Omental fat pad (tissue), 4 donors: ENCODE measurements around the gene ZNF467. TPM values are rescaled to one million over a fixed set of nuclear protein-coding genes. Genes with fewer than 3 reads are reported as not detected.

Source experiments
- ATAC-seq: fragments of 150-250 bp; one replicate; pipeline ENCODE4 v1.9.1; 2016; ENCODE audit warnings: mild to moderate bottlenecking, moderate library complexity; ENCODE audit not compliant: low FRiP score
- DNase-seq: peaks from one replicate; pipeline ENCODE4 v3.0.0-alpha.2; 2019; ENCODE audit warnings: low spot score
- CTCF ChIP-seq, 3 donors: fragments of 450-650 bp; IDR thresholded peaks; one replicate each; pipeline ENCODE4 v1.5.1; 2016 to 2017; ENCODE audit warnings: antibody characterized with exemption in 3 of 3, mild to moderate bottlenecking in 3 of 3, moderate library complexity in 2 of 3
- total RNA-seq, 4 donors: library from RNA; depleted of rRNA; stranded (reverse); fragments of >200 nt; gene quantifications; one replicate each; pipeline ENCODE4 v1.1.0, GENCODE V29; 2016

The ZNF467 gene
- total RNA-seq, 4 donors from 2014 or later, result 4.2 to 15.8 (median 7.0) TPM

- TF ChIP-seq CTCF (IDR thresholded peaks at IDR 0.05), result no peak
- no peak for ATAC-seq
- DNase-seq, result no peak
Observed at GRCh38 chr7:149782682-149783345, 9.4 kb upstream of the ZNF467 start.

DNA sequence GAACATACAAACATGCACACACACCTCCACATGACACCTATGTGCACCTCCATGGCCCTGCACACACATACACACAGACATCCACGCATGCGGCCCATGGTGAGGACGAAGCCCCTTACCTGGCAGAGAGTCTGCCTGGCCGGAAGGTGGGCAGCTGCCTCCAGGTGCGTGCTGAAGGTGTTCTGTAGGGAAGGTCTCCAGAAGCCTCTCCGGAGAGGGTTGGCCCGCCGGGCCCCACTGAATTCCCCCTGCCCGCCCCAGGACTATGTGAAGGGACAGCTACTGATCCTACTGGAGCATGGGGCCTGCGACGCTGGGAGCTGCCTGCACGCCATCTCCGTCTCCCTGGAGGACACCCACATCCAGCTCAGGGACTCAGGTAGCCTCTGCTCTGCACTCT, 8.5 kb upstream of the ZNF467 start:
- DNase-seq, result no peak

DNA sequence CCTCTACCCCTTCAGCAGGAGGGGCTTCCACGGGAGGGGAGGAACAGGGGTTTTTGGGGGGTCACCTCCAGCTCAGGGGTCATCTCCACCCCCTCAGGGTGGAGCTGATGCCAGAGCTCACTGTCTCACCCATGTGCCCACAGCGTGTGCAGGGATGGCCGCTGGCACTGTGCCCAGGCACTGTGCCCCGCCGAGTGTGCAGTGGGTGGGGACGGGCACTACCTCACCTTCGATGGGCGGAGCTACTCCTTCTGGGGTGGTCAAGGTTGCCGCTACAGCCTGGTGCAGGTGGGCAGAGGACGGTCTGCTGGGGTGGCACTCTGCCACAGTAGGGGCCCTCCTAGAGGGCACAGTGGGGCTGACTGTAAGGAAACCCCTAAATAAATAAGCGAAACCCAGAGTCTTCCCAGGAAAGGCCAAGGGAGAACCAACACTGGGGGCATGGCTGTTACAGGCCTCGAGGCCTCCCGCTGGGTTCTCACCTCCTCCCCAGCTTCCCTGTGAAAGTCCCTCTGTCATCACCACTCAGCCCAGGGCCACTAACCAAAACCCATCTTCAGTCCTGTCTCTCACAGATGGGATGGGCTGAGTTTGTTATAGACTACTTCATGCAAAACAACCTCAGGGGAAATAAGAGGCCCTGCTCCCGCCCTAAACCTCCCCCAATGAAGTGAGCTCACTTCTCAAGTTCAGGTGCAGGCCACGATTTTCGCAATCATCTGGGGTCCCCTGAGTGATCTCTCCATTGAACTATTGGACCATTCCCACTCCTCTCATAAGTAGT, 7.4 kb upstream of the ZNF467 start:
- no peak for TF ChIP-seq CTCF (IDR thresholded peaks at IDR 0.05)
- no peak for ATAC-seq
- DNase-seq, result no peak

More for the DNA sequence above, 8.5 kb upstream of the ZNF467 start:
- TF ChIP-seq CTCF (IDR thresholded peaks at IDR 0.05), result no peak
- ATAC-seq, result no peak

DNA sequence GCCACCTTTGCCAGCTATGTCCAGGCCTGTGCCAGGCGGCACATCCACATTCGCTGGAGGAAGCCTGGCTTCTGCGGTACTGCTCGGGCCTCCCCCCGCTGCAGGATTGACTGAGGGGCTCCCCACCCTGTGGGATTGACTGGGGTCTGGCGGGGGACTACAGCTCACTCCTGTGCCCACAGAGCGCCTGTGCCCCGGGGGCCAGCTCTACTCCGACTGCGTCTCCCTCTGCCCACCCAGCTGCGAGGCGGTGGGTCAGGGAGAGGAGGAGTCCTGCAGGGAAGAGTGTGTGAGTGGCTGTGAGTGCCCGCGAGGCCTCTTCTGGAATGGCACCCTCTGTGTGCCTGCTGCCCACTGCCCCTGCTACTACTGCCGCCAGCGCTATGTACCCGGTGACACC, 6.7 kb upstream of the ZNF467 start:
- no peak for TF ChIP-seq CTCF (IDR thresholded peaks at IDR 0.05)
- ATAC-seq, result no peak
- DNase-seq, result no peak

DNA sequence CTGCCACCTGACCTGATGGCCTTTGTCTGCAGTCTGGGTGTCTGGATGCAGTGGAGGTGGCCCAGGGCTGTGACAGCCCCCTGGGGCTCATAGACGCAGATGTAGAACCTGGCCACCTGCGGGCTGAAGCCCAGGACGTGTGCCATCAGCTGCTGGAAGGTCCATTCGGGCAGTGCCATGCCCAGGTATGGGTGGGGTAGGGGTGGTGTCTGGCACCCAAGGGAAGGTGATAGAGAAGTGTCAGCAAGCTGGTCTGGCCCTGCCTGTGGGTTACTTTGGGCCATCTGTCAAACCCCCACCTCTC, 6.1 kb upstream of the ZNF467 start:
- TF ChIP-seq CTCF (IDR thresholded peaks at IDR 0.05), result no peak
- ATAC-seq, result no peak
- DNase-seq, result no peak

- ATAC-seq, result no peak
- TF ChIP-seq CTCF (IDR thresholded peaks at IDR 0.05), result no peak
- no peak for DNase-seq
Observed at GRCh38 chr7:149778696-149779501, 5.5 kb upstream of the ZNF467 start.
